Measurements from ENCODE around the gene GCFC2.
A peak's percentile ranks its signal among the peaks of the same experiment; 100 is the strongest.
"Not testable (repeated sequence)": the region's sequence is repeated elsewhere in the genome, so short reads cannot be mapped to it uniquely, and the experiment has no call there.

GCFC2 gene

GRCh38 chr2:75676464-75676863, 34.3 kb downstream of the GCFC2 start:
- no peak for DNase-seq

DNA sequence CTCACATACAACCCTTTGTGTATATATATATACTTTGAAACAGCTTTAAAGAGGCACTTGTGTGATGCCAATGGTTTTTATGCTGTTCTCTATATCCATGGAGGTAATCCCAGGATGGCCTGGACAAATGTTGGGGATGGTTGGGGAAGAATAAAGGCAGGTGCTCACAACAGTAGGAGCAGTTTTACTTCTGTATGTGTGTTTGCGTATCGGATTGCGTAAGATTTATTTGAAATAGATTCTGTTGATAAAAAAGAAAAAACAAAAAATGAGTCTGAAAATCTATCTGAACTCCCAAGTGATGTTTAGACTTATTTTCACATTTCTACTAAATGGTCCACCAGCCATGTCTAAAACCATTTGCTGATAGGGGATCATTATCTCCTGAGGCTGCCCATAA, 34.8 kb downstream of the GCFC2 start:
- DNase-seq = no peak

DNA sequence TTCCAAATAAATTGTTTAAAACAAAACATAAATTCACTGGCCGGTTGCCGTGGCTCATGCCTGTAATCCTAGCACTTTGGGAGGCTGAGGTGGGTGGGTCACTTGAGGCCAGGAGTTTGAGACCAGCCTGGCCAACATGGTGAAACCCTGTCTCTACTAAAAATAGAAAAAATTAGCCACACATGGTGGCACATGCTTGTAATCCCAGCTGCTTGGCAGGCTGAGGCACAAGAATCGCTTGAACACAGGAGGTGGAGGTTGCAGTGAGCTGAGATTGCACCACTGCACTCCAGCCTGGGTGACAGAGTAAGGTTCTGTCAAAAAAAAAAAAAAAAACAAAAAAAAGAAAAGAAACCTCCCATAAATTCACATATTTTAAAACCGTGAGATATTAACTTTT, 35.3 kb downstream of the GCFC2 start:
- not testable (repeated sequence) for DNase-seq

DNA sequence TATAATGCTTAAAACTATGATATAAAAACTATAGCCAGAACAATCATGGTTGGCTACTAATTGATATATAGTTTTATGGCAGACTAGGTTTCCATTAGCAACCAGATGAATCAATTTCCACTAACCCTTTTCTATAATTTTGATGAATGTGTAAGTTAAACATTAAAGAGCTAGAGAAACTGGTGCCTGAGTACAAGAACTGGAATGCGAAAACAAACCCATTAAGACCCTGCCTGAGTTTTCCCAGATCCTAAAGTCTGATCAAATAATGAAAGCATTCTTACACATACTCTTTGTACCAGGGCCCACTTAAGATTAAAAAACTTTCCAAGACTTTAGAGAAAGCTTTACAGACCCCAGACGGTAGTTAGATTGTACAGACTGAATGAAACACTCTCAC, 42.8 kb downstream of the GCFC2 start:
- no peak for DNase-seq

DNA sequence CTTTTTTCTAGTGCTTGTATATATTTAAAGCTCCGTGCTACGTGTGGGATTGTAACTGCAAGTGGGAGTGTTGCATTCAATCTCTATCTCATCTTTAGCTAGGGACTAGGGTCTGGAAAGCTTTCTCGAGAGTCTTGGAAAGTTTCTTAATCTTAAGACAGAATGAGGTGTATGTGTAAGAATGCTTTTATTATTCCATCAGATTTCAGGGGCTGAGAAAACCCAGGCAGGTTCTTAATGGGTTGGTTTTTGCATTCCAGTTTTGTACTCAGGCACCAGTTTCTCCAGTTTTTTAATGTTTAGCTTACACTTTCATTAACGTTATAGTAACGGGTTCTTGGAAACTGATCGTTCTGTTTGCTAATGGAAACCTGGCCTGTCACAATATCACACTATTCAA, 43.8 kb downstream of the GCFC2 start:
- DNase-seq = no peak

- no peak for DNase-seq
Observed at GRCh38 chr2:75657798-75658197, 52.9 kb downstream of the GCFC2 start.

DNA sequence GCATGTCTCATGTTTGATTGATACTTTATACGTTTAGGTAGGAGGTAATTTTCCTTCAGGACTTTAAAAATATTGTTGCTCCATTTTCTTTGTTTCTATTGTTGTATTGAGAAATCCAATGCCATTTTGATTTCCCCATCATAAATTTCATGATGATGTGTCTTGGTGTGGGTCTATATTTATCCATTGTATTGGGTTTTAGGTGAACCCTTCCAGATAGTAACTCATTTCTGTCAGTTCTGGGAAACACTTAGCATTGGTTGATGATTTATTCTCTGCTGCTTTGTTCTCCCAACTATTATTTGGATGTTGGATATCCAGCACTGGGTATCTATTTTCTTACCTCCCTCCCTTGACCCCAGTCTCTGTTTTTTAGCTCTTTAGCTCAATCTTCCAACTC, 54.2 kb downstream of the GCFC2 start:
- DNase-seq = no peak

DNA sequence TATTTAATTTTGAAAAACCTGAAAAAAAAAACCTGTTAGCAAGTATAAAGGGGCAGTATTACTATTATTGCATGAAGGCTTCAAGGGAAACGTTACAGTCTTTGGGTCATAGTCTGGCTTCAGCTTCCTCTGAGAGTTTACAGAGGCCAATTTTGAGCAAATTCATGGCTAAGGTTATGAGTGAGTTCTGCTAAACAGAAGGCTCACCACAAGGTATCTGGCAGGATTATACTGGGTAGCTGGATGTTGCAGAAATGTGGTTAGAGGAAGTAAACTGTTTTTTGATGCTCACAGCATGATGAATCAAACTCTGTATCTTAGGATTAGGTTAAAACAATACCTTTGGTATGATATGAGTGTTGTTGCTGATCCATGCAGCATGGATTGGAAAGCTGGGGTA, 54.9 kb downstream of the GCFC2 start:
- no peak for DNase-seq

- DNase-seq = no peak
Observed at GRCh38 chr2:75654012-75654411, 56.7 kb downstream of the GCFC2 start.

DNA sequence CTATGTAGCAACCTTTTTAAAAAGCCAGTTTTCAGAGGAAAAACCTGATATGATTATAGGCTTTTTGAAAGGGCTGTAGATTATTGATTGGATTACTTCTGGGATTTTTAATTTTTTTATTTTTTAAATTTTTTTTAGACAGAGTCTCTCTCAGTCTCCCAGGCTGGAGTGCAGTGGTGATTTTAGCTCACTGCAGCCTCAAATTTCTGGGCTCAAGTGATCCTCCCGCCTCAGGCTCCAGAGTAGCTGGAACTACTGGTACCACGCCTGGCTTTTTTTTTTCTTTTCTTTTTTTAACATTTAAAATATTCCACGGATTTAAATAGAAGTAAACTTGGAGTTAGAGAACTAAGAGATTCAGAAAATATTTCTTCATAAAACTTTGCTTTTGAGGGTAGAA, 62.9 kb downstream of the GCFC2 start:
- DNase-seq = no peak

GRCh38 chr2:75646583-75647425, 63.9 kb downstream of the GCFC2 start, which contains the start of gene MRPL19:
MRPL19 (plus strand) TSS chr2:75646783; CDS start chr2:75646808, 25 bp downstream.
- peak; percentile 85 to 86 for DNase-seq

GRCh38 chr2:75646090-75646582, 64.6 kb downstream of the GCFC2 start:
- DNase-seq = no peak

DNA sequence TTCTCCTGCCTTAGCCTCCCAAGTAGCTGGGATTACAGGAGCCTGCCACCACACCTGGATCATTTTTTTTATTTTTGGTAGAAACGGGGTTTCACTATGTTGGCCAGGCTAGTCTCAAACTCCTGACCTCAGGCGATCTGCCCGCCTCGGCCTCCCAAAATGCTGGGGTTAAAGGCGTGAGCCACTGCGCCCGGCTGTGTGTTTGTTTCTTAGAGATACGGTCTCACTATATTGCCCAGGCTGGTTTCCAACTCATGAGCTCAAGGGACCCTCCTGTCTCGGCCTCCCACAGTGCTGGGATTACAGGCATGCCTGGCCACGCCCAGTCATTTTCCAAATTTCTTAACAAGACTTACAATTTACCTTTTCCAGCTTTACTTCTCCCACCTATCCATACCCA, 65.1 kb downstream of the GCFC2 start:
- no peak for DNase-seq

GRCh38 chr2:75643980-75644379, 66.7 kb downstream of the GCFC2 start:
- DNase-seq = no peak

GRCh38 chr2:75641587-75641986, 69.1 kb downstream of the GCFC2 start:
- DNase-seq = no peak

- peak; percentile 44 to 47 for DNase-seq
Observed at GRCh38 chr2:75640621-75641121, 70.0 kb downstream of the GCFC2 start.

- DNase-seq = no peak
Observed at GRCh38 chr2:75637568-75637967, 73.1 kb downstream of the GCFC2 start.

DNA sequence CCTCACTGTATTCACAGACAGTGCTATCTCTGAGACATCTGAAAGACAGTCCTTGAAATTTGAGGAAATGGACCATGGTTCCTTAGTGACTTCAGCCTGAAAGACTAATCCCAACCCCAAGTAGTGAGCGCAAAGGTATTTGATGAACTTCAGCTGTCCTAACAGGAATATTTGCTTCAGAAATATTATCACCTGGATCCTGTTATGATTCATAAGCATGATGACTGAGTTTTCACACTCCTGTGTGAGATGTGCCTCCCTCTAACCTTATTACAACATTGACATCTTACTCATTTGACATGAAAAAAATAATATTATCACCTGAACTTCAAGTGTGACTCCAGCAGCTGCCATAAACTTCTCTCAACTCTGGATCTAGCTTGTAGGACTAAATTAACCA, 75.8 kb downstream of the GCFC2 start:
- no peak for DNase-seq

DNA sequence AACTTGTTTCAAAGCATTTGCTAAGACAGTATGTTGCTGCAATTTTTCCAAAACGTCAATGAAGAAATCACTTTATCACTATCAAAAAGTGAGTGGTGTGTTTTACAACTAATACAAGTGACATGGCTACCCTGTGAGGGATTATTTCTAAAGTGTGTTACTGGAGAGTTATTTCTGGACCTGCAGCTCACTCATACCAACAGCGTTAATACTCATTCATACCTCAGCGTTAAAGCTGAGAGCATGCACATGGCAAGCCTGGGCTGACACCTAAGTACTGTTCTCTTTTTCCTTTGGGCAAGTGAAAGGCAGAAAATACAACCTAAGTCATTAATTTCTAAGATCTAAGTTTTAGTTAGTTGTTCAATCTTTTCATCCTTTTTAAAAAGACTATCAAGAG, 77.1 kb downstream of the GCFC2 start:
- DNase-seq = no peak

DNA sequence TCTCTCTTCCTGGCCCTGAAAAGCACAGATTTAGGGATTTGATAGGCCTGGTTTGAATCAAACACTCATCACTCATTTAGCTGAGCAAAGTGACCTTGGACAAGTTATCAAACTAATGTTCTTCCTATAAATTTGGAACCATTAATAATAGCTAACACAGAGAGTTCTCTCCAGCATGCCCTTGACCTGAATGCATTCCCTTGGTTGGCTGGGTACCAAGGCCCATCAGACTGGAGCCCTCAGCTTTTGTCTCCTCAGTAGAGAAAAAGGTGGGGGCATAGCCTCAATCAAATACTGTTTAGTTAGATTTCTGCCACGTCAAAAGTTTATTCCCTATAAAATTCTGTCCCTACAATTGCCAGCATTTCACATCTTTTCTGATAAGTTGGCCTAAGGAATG, 77.9 kb downstream of the GCFC2 start:
- no peak for DNase-seq

DNA sequence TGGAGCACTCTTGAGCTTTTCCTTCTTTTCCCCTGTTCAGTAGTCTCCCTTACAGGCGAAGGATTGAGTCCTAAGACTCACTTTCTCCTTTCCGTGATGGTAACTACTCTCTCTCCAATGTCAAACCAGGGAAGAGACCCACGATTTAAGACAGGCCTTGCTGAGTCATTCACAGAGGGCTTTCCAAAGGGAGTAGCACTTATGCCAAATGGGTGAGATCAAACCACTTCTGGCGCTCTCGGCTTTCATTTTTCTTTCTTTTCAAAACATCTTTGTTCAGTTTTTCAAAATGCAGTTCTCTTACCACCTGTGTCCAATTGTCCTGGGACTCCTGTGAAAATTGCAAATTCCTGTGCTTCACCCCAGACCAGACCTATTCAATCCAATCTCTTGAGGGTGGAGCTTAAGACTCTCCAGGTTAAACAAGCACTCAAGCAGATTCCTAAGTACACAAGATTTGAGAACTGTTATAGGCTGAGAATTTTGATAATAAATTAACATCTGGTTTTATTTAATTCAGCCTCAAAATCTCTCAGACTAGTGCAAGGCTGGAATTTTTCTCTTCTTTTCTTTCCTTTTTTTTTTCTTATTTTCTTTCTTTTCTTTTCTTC, 78.5 kb downstream of the GCFC2 start:
- DNase-seq = no peak

GRCh38 chr2:75627902-75628504, 82.7 kb downstream of the GCFC2 start:
- DNase-seq = peak; percentile 55 to 56

DNA sequence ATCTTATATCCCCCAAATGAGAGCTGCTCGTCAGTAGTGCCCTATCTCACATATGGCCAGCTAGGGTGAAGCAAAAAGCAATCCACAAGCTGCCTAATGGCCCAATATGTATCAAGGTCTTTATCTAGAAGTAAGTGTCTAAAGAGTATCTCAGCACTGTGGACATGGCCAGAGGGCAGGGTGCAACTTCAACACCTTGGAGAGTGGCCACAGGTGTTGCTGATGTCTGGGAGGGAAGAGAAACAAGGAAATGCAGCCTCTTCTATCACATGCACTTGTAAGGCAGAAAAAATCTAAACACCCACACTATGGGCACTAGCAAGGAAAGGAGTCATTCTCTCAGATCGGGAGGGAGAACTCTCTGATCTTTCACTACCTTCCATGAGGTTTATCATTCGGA, 87.8 kb downstream of the GCFC2 start:
- no peak for DNase-seq

DNA sequence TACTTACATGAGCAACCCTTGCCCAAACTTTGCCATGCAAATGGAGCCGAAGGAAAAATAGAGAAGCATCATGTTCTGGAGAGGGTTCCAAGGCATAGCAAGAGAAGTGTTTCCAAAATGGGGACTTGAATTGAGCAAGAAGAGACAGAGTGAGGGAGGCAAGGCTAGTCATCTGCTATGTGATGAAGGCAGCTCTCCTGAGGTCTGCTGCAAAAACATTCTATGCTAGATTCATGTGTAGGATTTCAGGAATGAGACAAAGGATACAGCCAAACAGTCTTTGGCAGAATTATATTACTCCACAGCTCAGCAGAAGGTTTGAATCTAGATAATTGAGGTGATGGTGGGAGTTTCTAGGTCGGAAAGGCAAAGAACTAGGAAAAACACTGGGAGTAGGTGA, 88.2 kb downstream of the GCFC2 start:
- DNase-seq = no peak

Measured in AML-193 (cell line).